Gastrocnemius medialis (tissue), 4 donors: ENCODE measurements around the gene NT5C1B.

Experiments
- POLR2A ChIP-seq, 2 donors: fragments of 450-650 bp; IDR thresholded peaks; one replicate each; pipeline ENCODE4 v1.6.1; 2017; ENCODE audit warnings: antibody characterized with exemption in 2 of 2, mild to moderate bottlenecking in 2 of 2, moderate library complexity in 2 of 2
- TF ChIP-seq, protein P1 (sequence below), 5 experiments: fragments of 450-650 bp in 3 of 5; fragments of 200-600 bp in 2 of 5; sonication (generic) in 2 of 5; IDR thresholded peaks in 4 of 5; conservative IDR thresholded peaks in 1 of 5; 1 replicate in 4 of 5; 2 replicates in 1 of 5; pipeline ENCODE4 v1.5.1; 2016 to 2019; ENCODE audit warnings: antibody characterized with exemption in 5 of 5, mild to moderate bottlenecking in 3 of 5, moderate library complexity in 3 of 5

DNA sequence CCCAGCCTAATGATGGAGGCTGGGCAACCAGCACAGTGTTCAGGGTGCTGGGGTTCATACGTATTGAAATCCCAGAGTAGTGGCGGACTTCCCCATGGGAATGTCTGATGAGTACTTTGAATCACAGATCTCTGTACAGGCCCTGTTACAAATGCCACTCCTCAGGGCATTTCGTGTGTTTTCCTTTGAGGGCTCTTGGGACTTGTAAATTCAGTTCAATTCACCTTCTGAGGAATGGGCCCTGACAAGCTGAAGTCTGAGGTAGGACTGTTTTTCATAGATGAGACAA is 28.6 kb downstream of the NT5C1B start:
- no peak for TF ChIP-seq POLR2A (IDR thresholded peaks at IDR 0.05)
- TF ChIP-seq, protein P1, sequence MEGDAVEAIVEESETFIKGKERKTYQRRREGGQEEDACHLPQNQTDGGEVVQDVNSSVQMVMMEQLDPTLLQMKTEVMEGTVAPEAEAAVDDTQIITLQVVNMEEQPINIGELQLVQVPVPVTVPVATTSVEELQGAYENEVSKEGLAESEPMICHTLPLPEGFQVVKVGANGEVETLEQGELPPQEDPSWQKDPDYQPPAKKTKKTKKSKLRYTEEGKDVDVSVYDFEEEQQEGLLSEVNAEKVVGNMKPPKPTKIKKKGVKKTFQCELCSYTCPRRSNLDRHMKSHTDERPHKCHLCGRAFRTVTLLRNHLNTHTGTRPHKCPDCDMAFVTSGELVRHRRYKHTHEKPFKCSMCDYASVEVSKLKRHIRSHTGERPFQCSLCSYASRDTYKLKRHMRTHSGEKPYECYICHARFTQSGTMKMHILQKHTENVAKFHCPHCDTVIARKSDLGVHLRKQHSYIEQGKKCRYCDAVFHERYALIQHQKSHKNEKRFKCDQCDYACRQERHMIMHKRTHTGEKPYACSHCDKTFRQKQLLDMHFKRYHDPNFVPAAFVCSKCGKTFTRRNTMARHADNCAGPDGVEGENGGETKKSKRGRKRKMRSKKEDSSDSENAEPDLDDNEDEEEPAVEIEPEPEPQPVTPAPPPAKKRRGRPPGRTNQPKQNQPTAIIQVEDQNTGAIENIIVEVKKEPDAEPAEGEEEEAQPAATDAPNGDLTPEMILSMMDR (IDR thresholded peaks at IDR 0.05 in 4 of 5, conservative IDR thresholded peaks at IDR 0.05 in 1 of 5) = no peak
